Endothelial cell of umbilical vein (primary cell): ENCODE measurements around the gene PAEP. TPM values are rescaled to one million over a fixed set of nuclear protein-coding genes. Genes with fewer than 3 reads are reported as not detected.

Experiments
- BruUV-seq: library from RNA; stranded (reverse); fragments of 400-500 nt; replicated peaks from 2 replicates; lab custom pipeline; 2021; lab: Mats Ljungman, UMichigan
- CTCF ChIA-PET: fragments of 300-600, 350-600 bp; sonication (Branson Sonifier 250); formaldehyde crosslinking; loops from one replicate; lab custom pipeline; 2021; ENCODE audit warnings: antibody characterized with exemption, inconsistent platforms; lab: Charles Lee
- POLR2A ChIA-PET: fragments of 300-600, 350-600 bp; sonication (Branson Sonifier 250); formaldehyde crosslinking; loops from one replicate; lab custom pipeline; 2021; ENCODE audit warnings: antibody characterized with exemption, inconsistent platforms; lab: Charles Lee
- DNase-seq: peaks from one replicate; pipeline ENCODE4 v3.0.0-alpha.2; 2011; ENCODE audit warnings: low read depth, low spot score
- FAIRE-seq: peaks from 2 replicates; lab custom pipeline; 2011; peaks lifted over from hg19 to GRCh38; lab: Jason Lieb, UNC
- H2AFZ ChIP-seq: 2 replicates; pipeline ENCODE4 v1.6.0; 2012; ENCODE audit warnings: low read depth, low read length, control low read depth, inconsistent platforms
- H3K27ac ChIP-seq: 2 replicates; pipeline ENCODE4 v1.5.1; 2011; ENCODE audit warnings: low read depth, mild to moderate bottlenecking, control low read depth, low read length, moderate library complexity; ENCODE audit not compliant: insufficient read depth
- H3K27me3 ChIP-seq, 2 experiments: 2 replicates each; pipeline versions ENCODE4 v1.6.0 to v1.6.1; 2011; ENCODE audit warnings: low read length in 2 of 2, mixed read lengths in 1 of 2; ENCODE audit not compliant: control insufficient read depth in 2 of 2, insufficient read depth in 2 of 2
- H3K36me3 ChIP-seq, 2 experiments: 2 replicates in 1 of 2; 3 replicates in 1 of 2; pipeline ENCODE4 v1.5.1; 2011; ENCODE audit warnings: low read length in 2 of 2, mild to moderate bottlenecking in 1 of 2, moderate library complexity in 1 of 2; ENCODE audit not compliant: control insufficient read depth in 2 of 2, insufficient read depth in 2 of 2; ENCODE audit errors: extremely low read depth in 1 of 2
- H3K4me1 ChIP-seq: 3 replicates; pipeline ENCODE4 v1.5.1; 2011; ENCODE audit warnings: mild to moderate bottlenecking, low read length; ENCODE audit not compliant: control insufficient read depth, insufficient read depth; ENCODE audit errors: extremely low read depth
- H3K4me2 ChIP-seq: 2 replicates; pipeline ENCODE4 v1.6.1; 2011; ENCODE audit warnings: low read length, control low read depth, mixed read lengths; ENCODE audit not compliant: insufficient read depth
- H3K4me3 ChIP-seq, 3 experiments: fragments of 200-600 bp in 1 of 3; sonication (generic), shearing (Covaris generic) in 1 of 3; replicated peaks in 1 of 3; 2 replicates each; pipeline ENCODE4 v1.5.1; 2011 to 2016; ENCODE audit warnings: control low read depth in 3 of 3, low read length in 3 of 3, mild to moderate bottlenecking in 2 of 3, inconsistent platforms in 1 of 3, low read depth in 1 of 3, moderate library complexity in 1 of 3; ENCODE audit not compliant: insufficient read depth in 1 of 3
- H3K79me2 ChIP-seq: 2 replicates; pipeline ENCODE4 v1.6.0; 2012; ENCODE audit warnings: low read length, inconsistent platforms; ENCODE audit not compliant: control insufficient read depth, insufficient read depth
- H3K9ac ChIP-seq: replicated peaks from 2 replicates; pipeline ENCODE3; 2011; ENCODE audit warnings: low read length, control low read depth; ENCODE audit not compliant: insufficient read depth; ENCODE audit errors: extremely low read depth
- H3K9me1 ChIP-seq: replicated peaks from 3 replicates; pipeline ENCODE4 v1.6.0; 2011; ENCODE audit warnings: mild to moderate bottlenecking, low read length; ENCODE audit not compliant: control insufficient read depth, insufficient read depth; ENCODE audit errors: extremely low read depth
- H3K9me3 ChIP-seq: replicated peaks from 2 replicates; pipeline ENCODE4 v1.5.1; 2012; ENCODE audit warnings: low read length, inconsistent platforms; ENCODE audit not compliant: control insufficient read depth, insufficient read depth
- H4K20me1 ChIP-seq: replicated peaks from 2 replicates; pipeline ENCODE3; 2011; ENCODE audit warnings: mild to moderate bottlenecking, low read length; ENCODE audit not compliant: control insufficient read depth, insufficient read depth; ENCODE audit errors: extremely low read depth
- EZH2 ChIP-seq: IDR thresholded peaks from 2 replicates; pipeline ENCODE4 v1.6.1; 2012; ENCODE audit warnings: borderline replicate concordance, low read depth, mild to moderate bottlenecking, moderate library complexity, low read length, inconsistent platforms; ENCODE audit not compliant: severe bottlenecking
- FOS ChIP-seq: IDR thresholded peaks from 2 replicates; pipeline ENCODE4 v1.6.1; 2011; ENCODE audit warnings: mild to moderate bottlenecking, low read length, moderate library complexity, borderline replicate concordance; ENCODE audit not compliant: insufficient read depth
- GATA2 ChIP-seq: IDR thresholded peaks from 2 replicates; pipeline ENCODE4 v1.7.0; 2011; ENCODE audit warnings: low read depth, mild to moderate bottlenecking, moderate library complexity, mixed read lengths, low read length; ENCODE audit not compliant: insufficient read length, insufficient read depth
- JUN ChIP-seq: IDR thresholded peaks from 2 replicates; pipeline ENCODE4 v1.6.1; 2011; ENCODE audit warnings: borderline replicate concordance, low read depth; ENCODE audit not compliant: insufficient read length, insufficient read depth
- MAX ChIP-seq: IDR thresholded peaks from 2 replicates; pipeline ENCODE4 v1.6.1; 2011; ENCODE audit not compliant: insufficient read depth, insufficient read length
- MYC ChIP-seq: IDR thresholded peaks from one replicate; pipeline ENCODE4 v1.6.1; 2011; ENCODE audit warnings: mild to moderate bottlenecking, low read depth, low read length
- POLR2A ChIP-seq: IDR thresholded peaks from 2 replicates; pipeline ENCODE4 v1.6.1; 2012; ENCODE audit warnings: low read depth, mild to moderate bottlenecking, control low read depth, low read length
- POLR2AphosphoS5 ChIP-seq: IDR thresholded peaks from 2 replicates; pipeline ENCODE4 v1.6.1; 2012; ENCODE audit warnings: low read depth, mild to moderate bottlenecking, control low read depth, low read length, moderate library complexity; ENCODE audit not compliant: insufficient read depth
- dilution Hi-C: fragments of 300-500 bp; cut with MboI; formaldehyde crosslinking; loops from one replicate; pipeline ENCODE4 v1.15.0; 2019; ENCODE audit warnings: low sequenced_read_pairs; ENCODE audit not compliant: extremely low pct_ligation_motif_present
- intact Hi-C: fragments of 100-400 bp; cut with micrococcal nuclease; formaldehyde crosslinking; loops from one replicate; pipeline ENCODE4 v1.10.0; 2022
- polyA plus RNA-seq, 4 experiments: library from polyadenylated mRNA; depleted of rRNA in 3 of 4; stranded (reverse) in 3 of 4; unstranded in 1 of 4; fragments of >200 nt; gene quantifications; 2 replicates each; pipeline versions ENCODE4 v1.2.1 to v1.2.3, GENCODE V29; 2011 to 2012; ENCODE audit warnings: missing spikeins in 1 of 4
- total RNA-seq: library from RNA; stranded (reverse); gene quantifications from 2 replicates; pipeline ENCODE4 v1.2.3, GENCODE V29; 2021
- TF ChIP-seq, protein P1 (sequence below), 2 donors: IDR thresholded peaks; 1 replicate in 1 of 2; 2 replicates in 1 of 2; pipeline ENCODE4 v1.5.1; 2011; ENCODE audit warnings: low read length in 2 of 2, mild to moderate bottlenecking in 2 of 2, moderate library complexity in 2 of 2, control low read depth in 1 of 2, inconsistent platforms in 1 of 2, low read depth in 1 of 2; ENCODE audit not compliant: insufficient read depth in 1 of 2; ENCODE audit errors: extremely low read depth in 1 of 2

Gene PAEP
- total and polyA plus RNA-seq, 2 donors (not counting 3 experiments of a cell fraction or from before 2014, with no cell fraction given): not detected

DNA sequence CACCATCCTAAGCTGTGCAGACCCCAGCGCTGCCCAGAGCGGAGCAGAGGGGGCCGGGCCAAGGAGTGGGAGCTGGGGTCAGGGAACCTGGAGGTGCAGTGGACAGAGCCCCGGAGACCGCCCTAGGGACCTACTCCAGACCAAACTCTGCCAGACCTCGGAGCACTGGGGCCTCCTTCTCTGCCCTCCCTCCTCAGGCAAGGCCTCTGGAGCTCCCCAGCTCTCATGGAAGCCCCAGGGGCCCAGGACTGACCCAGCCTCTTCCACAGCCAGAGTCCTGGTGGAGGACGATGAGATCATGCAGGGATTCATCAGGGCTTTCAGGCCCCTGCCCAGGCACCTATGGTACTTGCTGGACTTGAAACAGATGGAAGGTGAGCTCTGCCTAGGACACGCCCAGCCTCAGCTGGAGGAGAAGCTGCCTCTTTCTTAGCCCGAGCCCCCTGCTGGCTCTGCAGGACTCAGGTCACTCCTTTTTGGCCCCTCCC lies 3.6 kb downstream of the PAEP start:
- ChIA-PET POLR2A (no interaction called here), CTCF (interaction anchor here (2.4 kb wide), 1 partner anchor 8 kb away, joined by 8 read pairs; no protein-coding TSS in a partner anchor)
- no TSS peak for BruUV-seq

DNA sequence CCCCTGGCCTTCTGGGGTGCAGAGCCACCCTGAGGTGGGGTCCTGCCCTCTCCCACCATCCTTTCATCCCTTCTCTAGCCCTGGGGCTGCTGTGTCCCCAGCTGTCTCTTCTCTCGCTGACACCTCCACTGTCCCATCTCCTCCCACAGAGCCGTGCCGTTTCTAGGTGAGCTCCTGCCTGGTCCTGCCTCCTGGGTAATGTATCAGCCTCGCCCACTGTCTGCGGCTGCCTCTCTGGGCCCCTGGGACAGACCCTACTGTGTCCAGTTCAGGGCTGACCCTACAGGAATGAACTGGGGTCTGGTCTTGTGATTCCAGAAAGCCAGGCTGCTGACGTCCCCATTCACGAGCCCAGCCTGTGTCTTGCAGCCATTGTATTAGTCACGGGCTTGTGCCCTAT lies 4.1 kb downstream of the PAEP start:
- intact Hi-C loops: no loop called here
- FAIRE-seq: no peak

More for the DNA sequence above, 3.6 kb downstream of the PAEP start:
- no peaks in the 10 kb centered on the region for H4K20me1 ChIP-seq
- dilution Hi-C loops: no loop called here
- H3K36me3 ChIP-seq: no peaks in the 10 kb centered on the region
- H3K4me3 ChIP-seq: no peak overlapping the region
- no peak overlapping the region for H3K9ac ChIP-seq
- H3K4me1 ChIP-seq: no peaks in the 10 kb centered on the region
- no peaks in the 10 kb centered on the region for H3K9me1 ChIP-seq
- FAIRE-seq (no peak), DNase-seq (no peak)
- intact Hi-C loops: no loop called here
- H3K27ac ChIP-seq: no peak overlapping the region
- no peaks in the 10 kb centered on the region for H3K27me3 ChIP-seq
- TF ChIP-seq JUN: no peak
- TF ChIP-seq EZH2: no peak
- TF ChIP-seq GATA2: no peak
- TF ChIP-seq FOS: no peak
- no peak for TF ChIP-seq MYC
- TF ChIP-seq POLR2A: no peak
- H3K9me3 ChIP-seq: no peaks in the 10 kb centered on the region
- H3K4me2 ChIP-seq: no peak overlapping the region
- no peaks in the 10 kb centered on the region for H3K79me2 ChIP-seq
- H2AFZ ChIP-seq: no peak overlapping the region

More for the DNA sequence above, 4.1 kb downstream of the PAEP start:
- H2AFZ ChIP-seq: no peak overlapping the region
- no peak overlapping the region for H3K4me3 ChIP-seq
- DNase-seq: no peak
- no peak overlapping the region for H3K27ac ChIP-seq
- no peak overlapping the region for H3K4me2 ChIP-seq
- POLR2A ChIA-PET: no interaction called here
- no peaks in the 10 kb centered on the region for H3K27me3 ChIP-seq
- H3K4me1 ChIP-seq: no peaks in the 10 kb centered on the region
- no peaks in the 10 kb centered on the region for H3K79me2 ChIP-seq
- H3K9me1 ChIP-seq: no peaks in the 10 kb centered on the region
- CTCF ChIA-PET: interaction anchor here (2.4 kb wide), 1 partner anchor 8 kb away, joined by 8 read pairs; no protein-coding TSS in a partner anchor
- no peak overlapping the region for H3K9ac ChIP-seq
- BruUV-seq: no TSS peak
- no peak for TF ChIP-seq FOS
- no peak for TF ChIP-seq EZH2
- no peak for TF ChIP-seq POLR2A
- TF ChIP-seq MYC: no peak
- no peak for TF ChIP-seq JUN
- TF ChIP-seq POLR2AphosphoS5: no peak
- TF ChIP-seq, protein P1, sequence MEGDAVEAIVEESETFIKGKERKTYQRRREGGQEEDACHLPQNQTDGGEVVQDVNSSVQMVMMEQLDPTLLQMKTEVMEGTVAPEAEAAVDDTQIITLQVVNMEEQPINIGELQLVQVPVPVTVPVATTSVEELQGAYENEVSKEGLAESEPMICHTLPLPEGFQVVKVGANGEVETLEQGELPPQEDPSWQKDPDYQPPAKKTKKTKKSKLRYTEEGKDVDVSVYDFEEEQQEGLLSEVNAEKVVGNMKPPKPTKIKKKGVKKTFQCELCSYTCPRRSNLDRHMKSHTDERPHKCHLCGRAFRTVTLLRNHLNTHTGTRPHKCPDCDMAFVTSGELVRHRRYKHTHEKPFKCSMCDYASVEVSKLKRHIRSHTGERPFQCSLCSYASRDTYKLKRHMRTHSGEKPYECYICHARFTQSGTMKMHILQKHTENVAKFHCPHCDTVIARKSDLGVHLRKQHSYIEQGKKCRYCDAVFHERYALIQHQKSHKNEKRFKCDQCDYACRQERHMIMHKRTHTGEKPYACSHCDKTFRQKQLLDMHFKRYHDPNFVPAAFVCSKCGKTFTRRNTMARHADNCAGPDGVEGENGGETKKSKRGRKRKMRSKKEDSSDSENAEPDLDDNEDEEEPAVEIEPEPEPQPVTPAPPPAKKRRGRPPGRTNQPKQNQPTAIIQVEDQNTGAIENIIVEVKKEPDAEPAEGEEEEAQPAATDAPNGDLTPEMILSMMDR (IDR thresholded peaks at IDR 0.05; ENCODE audit: extremely low read depth in 1 of 2, insufficient read depth in 1 of 2, low read depth in 1 of 2, low read length in 2 of 2): no peak
- TF ChIP-seq MAX: no peak
- TF ChIP-seq GATA2: no peak
- H4K20me1 ChIP-seq: no peaks in the 10 kb centered on the region
- no peaks in the 10 kb centered on the region for H3K36me3 ChIP-seq
- dilution Hi-C loops: no loop called here
- H3K9me3 ChIP-seq: no peaks in the 10 kb centered on the region
